GM12878 (cell line): ENCODE data around the gene PPP1R13B.

ENCODE experiments used
- CTCF ChIP-seq, 3 experiments: IDR thresholded peaks in 2 of 3; conservative IDR thresholded peaks in 1 of 3; 2 replicates each; pipeline ENCODE4 v1.5.1; 2011; ENCODE audit warnings: low read depth in 3 of 3, low read length in 3 of 3, mild to moderate bottlenecking in 3 of 3, control low read depth in 2 of 3, moderate library complexity in 2 of 3, inconsistent platforms in 1 of 3, mixed read lengths in 1 of 3; ENCODE audit not compliant: control insufficient read depth in 2 of 3, insufficient read depth in 1 of 3; ENCODE audit errors: extremely low read depth in 1 of 3
- ETV6 ChIP-seq, 2 experiments: fragments of 450-650 bp in 1 of 2; IDR thresholded peaks in 1 of 2; conservative IDR thresholded peaks in 1 of 2; 2 replicates each; pipeline ENCODE4 v1.6.1; 2014; ENCODE audit warnings: antibody characterized with exemption in 1 of 2, borderline replicate concordance in 1 of 2, low read depth in 1 of 2, mild to moderate bottlenecking in 1 of 2, moderate library complexity in 1 of 2
- REST ChIP-seq: IDR thresholded peaks from 2 replicates; pipeline ENCODE4 v1.6.1; 2012; ENCODE audit warnings: mild to moderate bottlenecking, low read depth, low read length
- SIX5 ChIP-seq: IDR thresholded peaks from 2 replicates; pipeline ENCODE4 v1.6.1; 2011; ENCODE audit warnings: mild to moderate bottlenecking, low read depth, low read length, moderate library complexity; ENCODE audit not compliant: severe bottlenecking
- ZNF274 ChIP-seq: IDR thresholded peaks from one replicate; pipeline ENCODE4 v1.8.0; 2011; ENCODE audit not compliant: insufficient read length, insufficient read depth

DNA sequence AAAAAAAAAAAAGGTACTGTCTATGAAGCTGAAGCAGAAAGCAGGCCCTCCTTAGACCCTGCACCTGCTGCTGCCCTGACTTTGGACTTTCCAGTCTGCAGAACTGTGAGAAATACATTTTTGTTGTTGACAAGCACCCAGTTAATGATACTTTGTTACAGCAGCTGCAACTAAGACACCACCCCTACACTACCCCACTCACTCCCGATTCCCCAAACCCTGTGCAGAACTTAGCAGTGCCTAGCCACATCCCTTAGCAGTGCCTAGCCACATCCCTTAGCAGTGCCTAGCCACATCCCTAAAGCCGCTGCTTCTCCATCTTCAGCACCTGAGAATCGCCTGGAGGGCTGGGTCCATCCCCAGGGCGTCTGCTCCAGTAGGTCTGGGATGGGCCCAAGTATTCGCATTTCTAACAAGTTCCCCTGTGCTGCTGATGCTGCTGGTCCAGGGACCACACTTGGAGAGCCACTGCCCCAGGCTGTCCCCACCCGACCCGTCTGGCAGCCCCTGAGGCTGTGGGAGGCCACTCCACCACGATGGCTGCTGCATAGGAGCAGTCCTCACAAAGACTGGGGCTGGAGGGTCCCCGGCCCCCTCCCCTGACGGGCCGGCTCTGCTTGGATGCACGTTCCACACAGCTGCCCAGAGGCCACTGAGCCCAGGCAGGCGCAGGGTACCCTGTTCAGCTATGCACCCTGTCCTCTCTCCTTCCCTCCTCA lies 10.8 kb upstream of the PPP1R13B start:
- TF ChIP-seq ETV6 (conservative IDR thresholded peaks at IDR 0.05 in 1 of 2, IDR thresholded peaks at IDR 0.05 in 1 of 2; ENCODE audit: borderline replicate concordance in 1 of 2, low read depth in 1 of 2), result no peak
- TF ChIP-seq REST, result no peak
- no peak for TF ChIP-seq ZNF274
- no peak for TF ChIP-seq CTCF (IDR thresholded peaks at IDR 0.05 in 2 of 3, conservative IDR thresholded peaks at IDR 0.05 in 1 of 3; ENCODE audit: control insufficient read depth in 2 of 3, extremely low read depth in 1 of 3, insufficient read depth in 1 of 3, low read depth in 3 of 3, low read length in 3 of 3)
- TF ChIP-seq SIX5, result no peak
